GM12892 (cell line): Measurements from ENCODE around the gene LRP2.

ENCODE experiments used
- DNase-seq: peaks from one replicate; pipeline ENCODE4 v3.0.0; 2011; ENCODE audit not compliant: insufficient read length
- FAIRE-seq: peaks from 2 replicates; lab custom pipeline; 2011; peaks lifted over from hg19 to GRCh38; lab: Jason Lieb, UNC
- POLR2A ChIP-seq: IDR thresholded peaks from 2 replicates; pipeline ENCODE4 v1.6.1; 2011; ENCODE audit warnings: low read depth, low read length, control low read depth
- POLR2AphosphoS5 ChIP-seq: IDR thresholded peaks from 2 replicates; pipeline ENCODE4 v1.6.1; 2011; ENCODE audit warnings: low read depth, low read length, control low read depth
- TAF1 ChIP-seq: IDR thresholded peaks from 2 replicates; pipeline ENCODE4 v1.6.1; 2011; ENCODE audit warnings: low read depth, mild to moderate bottlenecking, control low read depth, low read length, borderline replicate concordance

Gene LRP2

GRCh38 chr2:169210917-169211316 lies 151.4 kb downstream of the LRP2 start:
- FAIRE-seq (no peak), DNase-seq (no peak)
- TF ChIP-seq POLR2A (no peak), POLR2AphosphoS5 (no peak)

GRCh38 chr2:169208026-169208425 lies 154.3 kb downstream of the LRP2 start:
- no peak for DNase-seq
- TF ChIP-seq TAF1 (no peak), POLR2A (no peak), POLR2AphosphoS5 (no peak)
- no peak for FAIRE-seq

GRCh38 chr2:169205176-169205575 lies 157.2 kb downstream of the LRP2 start:
- FAIRE-seq: no peak
- TF ChIP-seq POLR2A (no peak), TAF1 (no peak), POLR2AphosphoS5 (no peak)
- DNase-seq: no peak

GRCh38 chr2:169203952-169204351 lies 158.4 kb downstream of the LRP2 start:
- FAIRE-seq: no peak

GRCh38 chr2:169200756-169201155 lies 161.6 kb downstream of the LRP2 start:
- FAIRE-seq: no peak
- DNase-seq: no peak
- TF ChIP-seq POLR2AphosphoS5: no peak
- TF ChIP-seq TAF1: no peak
- TF ChIP-seq POLR2A: no peak

More at GRCh38 chr2:169203952-169204351, 158.4 kb downstream of the LRP2 start:
- TF ChIP-seq TAF1 (no peak), POLR2A (no peak), POLR2AphosphoS5 (no peak)
- no peak for DNase-seq

- TF ChIP-seq TAF1 (no peak), POLR2A (no peak), POLR2AphosphoS5 (no peak)
- FAIRE-seq (no peak), DNase-seq (no peak)
Observed at GRCh38 chr2:169193618-169194017, 168.7 kb downstream of the LRP2 start.

GRCh38 chr2:169190197-169190775 lies 172.0 kb downstream of the LRP2 start:
- FAIRE-seq: no peak
- no peak for DNase-seq
- TF ChIP-seq POLR2AphosphoS5 (no peak), POLR2A (no peak), TAF1 (no peak)

GRCh38 chr2:169189132-169189531 lies 173.2 kb downstream of the LRP2 start:
- DNase-seq (no peak), FAIRE-seq (no peak)
- TF ChIP-seq POLR2A: no peak
- TF ChIP-seq POLR2AphosphoS5: no peak
- no peak for TF ChIP-seq TAF1

- FAIRE-seq: no peak
- TF ChIP-seq POLR2AphosphoS5: no peak
- TF ChIP-seq POLR2A: no peak
- no peak for TF ChIP-seq TAF1
- no peak for DNase-seq
Observed at GRCh38 chr2:169185711-169186110, 176.6 kb downstream of the LRP2 start.

- DNase-seq (no peak), FAIRE-seq (no peak)
- no peak for TF ChIP-seq POLR2A
- no peak for TF ChIP-seq POLR2AphosphoS5
- no peak for TF ChIP-seq TAF1
Observed at GRCh38 chr2:169184074-169184473, 178.3 kb downstream of the LRP2 start.

GRCh38 chr2:169182573-169182972 lies 179.8 kb downstream of the LRP2 start:
- FAIRE-seq: no peak
- DNase-seq: no peak
- TF ChIP-seq POLR2A: no peak

- FAIRE-seq (no peak), DNase-seq (no peak)
- TF ChIP-seq TAF1 (no peak), POLR2AphosphoS5 (no peak), POLR2A (no peak)
Observed at GRCh38 chr2:169178804-169179390, 183.4 kb downstream of the LRP2 start.
